Left kidney (tissue), 2 donors: ENCODE results near the gene WDR44. TPM values are rescaled to one million over a fixed set of nuclear protein-coding genes. Genes with fewer than 3 reads are reported as not detected.
A peak's percentile ranks its signal among the peaks of the same experiment; 100 is the strongest.
"Not testable (repeated sequence)": the region's sequence is repeated elsewhere in the genome, so short reads cannot be mapped to it uniquely, and the experiment has no call there.

Experiments used
- DNase-seq: peaks from one replicate; pipeline ENCODE4 v3.0.0-alpha.2; 2013
- polyA plus RNA-seq: library from polyadenylated mRNA; unstranded; fragments of 120-200 nt; gene quantifications from one replicate; pipeline ENCODE4 v1.2.1, GENCODE V29; 2013; ENCODE audit not compliant: insufficient read length

The WDR44 gene
- polyA plus RNA-seq, 1 donor: 14.7 TPM

- no peak for DNase-seq
Observed at GRCh38 chrX:118480172-118480571, 134.3 kb downstream of the WDR44 start.

- DNase-seq: not testable (repeated sequence)
Observed at GRCh38 chrX:118482384-118482783, 136.5 kb downstream of the WDR44 start.

GRCh38 chrX:118484216-118484903, 138.5 kb downstream of the WDR44 start:
- no peak for DNase-seq

GRCh38 chrX:118486693-118487092, 140.8 kb downstream of the WDR44 start:
- not testable (repeated sequence) for DNase-seq

GRCh38 chrX:118493016-118493415, 147.1 kb downstream of the WDR44 start:
- DNase-seq: no peak

GRCh38 chrX:118493653-118494297, 147.9 kb downstream of the WDR44 start:
- no peak for DNase-seq

GRCh38 chrX:118495061-118495921, 149.4 kb downstream of the WDR44 start, which contains the start of gene DOCK11:
DOCK11 (plus strand) TSS chrX:118495815; CDS start chrX:118495972, 157 bp downstream.
- DNase-seq: peak; percentile 59

- no peak for DNase-seq
Observed at GRCh38 chrX:118495958-118496762, 150.3 kb downstream of the WDR44 start.

GRCh38 chrX:118496763-118497079, 150.8 kb downstream of the WDR44 start:
- DNase-seq: no peak

- no peak for DNase-seq
Observed at GRCh38 chrX:118497180-118497818, 151.4 kb downstream of the WDR44 start.

GRCh38 chrX:118498351-118498750, 152.4 kb downstream of the WDR44 start:
- DNase-seq: no peak

GRCh38 chrX:118498755-118499154, 152.8 kb downstream of the WDR44 start:
- no peak for DNase-seq

- no peak for DNase-seq
Observed at GRCh38 chrX:118499295-118499694, 153.4 kb downstream of the WDR44 start.

Other genes with a start within 250 kb of the WDR44 start
- 93.9 TPM for gene KLHL13, start 229.3 kb upstream of the WDR44 start, polyA plus RNA-seq
- gene DOCK11, start 149.7 kb downstream of the WDR44 start, polyA plus RNA-seq: 21.8 TPM